Measurements from ENCODE around the gene ADAMTS6.

GRCh38 chr5:65184780-65185179 is 296.9 kb downstream of the ADAMTS6 start:
- no peak for TF ChIP-seq POLR2AphosphoS5 (IDR thresholded peaks at IDR 0.05; ENCODE audit: low read depth, low read length)
- TF ChIP-seq TAF1 (IDR thresholded peaks at IDR 0.05; ENCODE audit: low read depth, low read length): no peak

All from GM12891 (cell line).